Stimulated activated CD4-positive, alpha-beta T cell treated with anti-CD3 and anti-CD28 coated beads, Interleukin-12 subunit alpha, Interleukin-12 subunit beta, amount 100 ng/mL, for 24 hours (primary cell): ENCODE data around the gene MRPL2.

ENCODE experiments used
- DNase-seq, 2 experiments: peaks; one replicate each; pipeline ENCODE4 v3.0.0-alpha.2; 2020; ENCODE audit warnings: low read depth in 2 of 2

MRPL2 gene

GRCh38 chr6:43021270-43022047 lies 37.8 kb downstream of the MRPL2 start, which contains the start of gene RRP36:
RRP36 (plus strand) TSS chr6:43021623; CDS start chr6:43021655, 32 bp downstream.
- peak; percentile 62 to 69 for DNase-seq

- DNase-seq, result no peak
These were observed 38.4 kb downstream of the MRPL2 start for GRCh38 chr6:43020847-43021246.

DNA sequence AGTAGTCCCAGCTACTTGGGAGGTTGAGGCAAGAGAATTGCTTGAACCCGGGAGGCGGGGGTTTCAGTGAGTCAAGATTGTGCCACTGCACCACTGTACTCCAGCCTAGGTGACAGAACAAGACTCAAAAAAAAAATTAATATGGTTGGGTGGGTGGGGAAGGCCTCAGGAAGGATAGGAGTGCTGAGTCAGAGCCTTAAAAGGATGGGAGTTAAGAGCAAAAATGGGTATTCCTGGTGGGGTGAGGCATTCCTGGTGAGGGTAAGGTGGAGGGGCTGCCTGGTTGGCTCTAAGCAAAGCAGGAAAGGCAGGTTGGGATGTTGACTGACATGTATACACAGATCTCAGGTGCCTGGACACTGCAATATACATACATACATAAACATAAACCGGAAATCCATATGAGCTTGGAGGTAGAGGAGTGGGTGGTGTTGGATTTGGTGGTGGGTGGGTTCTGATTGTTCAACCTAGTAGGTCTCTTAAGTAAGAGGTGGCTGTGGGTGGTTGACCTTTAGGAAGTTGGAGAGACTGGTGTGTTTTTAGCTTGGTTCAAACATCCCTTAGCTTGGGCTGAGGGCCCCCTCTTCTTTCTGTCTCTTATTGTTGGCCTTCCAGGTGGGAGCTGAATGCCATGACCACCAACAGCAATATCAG lies 39.1 kb downstream of the MRPL2 start:
- DNase-seq, result no peak

GRCh38 chr6:43019152-43019551 lies 40.1 kb downstream of the MRPL2 start:
- no peak for DNase-seq

DNA sequence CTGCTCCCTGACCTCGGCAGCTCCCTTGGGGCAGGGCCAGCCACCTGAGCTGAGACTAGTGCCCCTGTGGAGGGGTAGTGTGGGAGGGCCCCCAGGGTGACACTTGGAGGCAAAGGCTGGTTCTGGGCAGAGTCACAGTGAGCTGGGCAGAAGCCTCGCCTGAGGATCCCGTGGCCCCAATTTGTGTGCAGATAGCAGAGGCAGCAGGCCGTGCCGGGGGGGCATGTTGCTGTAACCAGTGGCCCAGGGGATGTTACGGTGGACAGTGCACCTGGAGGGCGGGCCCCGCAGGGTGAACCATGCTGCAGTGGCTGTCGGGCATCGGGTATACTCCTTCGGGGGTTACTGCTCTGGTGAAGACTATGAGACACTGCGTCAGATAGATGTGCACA lies 42.3 kb downstream of the MRPL2 start:
- DNase-seq, result no peak

GRCh38 chr6:43016176-43016942 lies 42.9 kb downstream of the MRPL2 start:
- DNase-seq, result no peak

DNA sequence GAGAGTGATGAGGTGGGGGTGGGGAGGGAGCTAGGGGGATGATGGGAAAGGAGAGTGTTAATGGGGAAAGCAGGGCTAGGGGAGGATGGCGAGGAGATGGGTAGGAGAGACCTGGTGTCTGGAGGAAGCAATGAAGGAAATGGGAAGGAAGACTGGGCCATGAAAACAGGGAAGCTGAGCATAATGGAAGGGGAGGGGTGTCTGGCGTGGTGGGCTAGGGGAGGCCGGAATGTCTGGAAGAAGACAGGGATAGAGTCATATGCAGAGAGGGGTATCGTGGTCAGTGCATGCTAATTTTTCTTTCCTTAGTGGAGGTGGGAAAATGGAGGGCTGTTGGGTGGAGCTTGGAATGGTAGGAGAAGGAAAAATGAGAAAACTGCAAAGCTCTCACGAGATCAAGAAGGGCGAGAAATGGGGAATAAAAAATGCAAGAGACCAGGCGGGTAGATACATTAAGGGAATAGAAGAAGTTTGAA lies 44.8 kb downstream of the MRPL2 start:
- no peak for DNase-seq

- peak; percentile 96 to 99 for DNase-seq
These were observed 45.3 kb downstream of the MRPL2 start, which contains the start of the genes KLHDC3 and MEA1 for GRCh38 chr6:43013843-43014433. KLHDC3 (plus strand) TSS chr6:43014249; CDS start chr6:43017193, 2,944 bp downstream. MEA1 (minus strand) TSS chr6:43013946; CDS start chr6:43013813, 133 bp downstream.

DNA sequence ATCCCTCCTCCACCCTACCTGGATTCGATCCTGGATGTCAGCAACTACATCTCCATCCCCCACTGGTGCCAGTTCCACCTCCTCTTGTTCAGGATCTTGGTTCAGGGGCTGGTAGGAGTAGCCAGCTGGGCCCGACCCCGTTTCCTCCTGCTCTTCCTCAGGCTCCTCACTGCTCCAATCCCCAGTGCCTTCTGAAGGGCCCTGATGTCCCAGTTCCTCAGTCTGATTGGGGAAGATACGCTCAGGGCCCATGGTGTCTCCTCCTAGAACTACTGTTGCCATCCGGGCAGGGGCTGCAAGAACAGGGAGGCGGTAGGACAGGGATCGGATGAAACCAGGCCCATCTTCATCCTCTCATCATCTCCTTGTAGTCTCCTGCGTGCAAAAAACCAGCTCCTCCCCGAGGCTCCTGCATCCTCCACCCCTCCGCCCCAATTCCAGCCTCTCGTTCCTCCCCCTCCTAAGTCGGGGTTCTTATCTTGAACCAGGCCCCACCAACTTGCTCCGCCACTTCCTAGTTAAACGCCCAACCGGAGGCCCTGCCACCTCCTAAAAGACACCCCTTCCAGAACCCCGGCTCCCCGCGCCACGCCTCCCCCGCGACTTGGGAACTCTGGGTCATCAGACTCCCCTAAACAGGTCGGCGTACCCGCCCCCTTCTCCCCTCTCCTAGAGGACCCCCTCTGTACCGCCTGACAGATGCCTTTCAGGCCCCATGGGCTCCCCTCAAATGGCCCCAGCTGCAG lies 46.0 kb downstream of the MRPL2 start:
- DNase-seq, result no peak

DNA sequence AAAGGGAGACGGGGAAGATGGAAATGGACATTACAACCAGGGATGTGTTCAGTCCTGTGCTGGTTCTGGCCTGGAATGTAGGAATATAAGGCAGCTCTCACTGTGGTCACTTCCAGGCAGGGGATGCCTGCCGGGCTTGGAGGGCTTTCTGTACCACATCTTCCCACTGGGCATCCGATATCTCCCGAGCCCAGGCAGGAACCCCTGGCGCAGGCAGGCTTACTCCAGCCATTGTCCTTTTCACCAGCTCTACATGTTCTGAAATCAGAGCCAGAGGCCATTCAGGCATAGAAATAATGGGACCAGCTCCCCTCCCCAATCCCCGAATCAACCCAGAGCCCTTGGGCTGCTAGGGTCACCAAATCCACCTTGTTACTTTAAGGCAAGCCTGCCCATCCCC lies 46.9 kb downstream of the MRPL2 start:
- no peak for DNase-seq

DNA sequence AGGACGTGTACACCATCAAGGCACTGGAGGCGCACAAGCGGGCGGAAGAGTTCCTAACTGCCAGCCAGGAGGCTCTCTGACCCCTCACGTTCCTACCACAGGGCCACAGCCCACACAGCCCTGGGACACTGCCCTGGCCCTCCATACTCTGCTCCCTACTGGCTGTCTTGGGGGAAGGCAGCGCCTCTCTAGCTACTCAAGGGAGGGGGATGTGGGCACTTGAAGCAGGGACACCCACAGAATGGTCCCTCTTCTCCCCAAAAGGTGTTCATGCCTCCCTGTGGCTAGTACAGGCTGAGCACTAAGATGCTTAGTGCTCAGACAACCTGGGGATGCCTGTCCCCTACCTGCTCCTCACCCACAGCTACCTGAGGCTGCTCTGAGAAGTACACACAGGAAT lies 48.0 kb downstream of the MRPL2 start:
- DNase-seq, result no peak

DNA sequence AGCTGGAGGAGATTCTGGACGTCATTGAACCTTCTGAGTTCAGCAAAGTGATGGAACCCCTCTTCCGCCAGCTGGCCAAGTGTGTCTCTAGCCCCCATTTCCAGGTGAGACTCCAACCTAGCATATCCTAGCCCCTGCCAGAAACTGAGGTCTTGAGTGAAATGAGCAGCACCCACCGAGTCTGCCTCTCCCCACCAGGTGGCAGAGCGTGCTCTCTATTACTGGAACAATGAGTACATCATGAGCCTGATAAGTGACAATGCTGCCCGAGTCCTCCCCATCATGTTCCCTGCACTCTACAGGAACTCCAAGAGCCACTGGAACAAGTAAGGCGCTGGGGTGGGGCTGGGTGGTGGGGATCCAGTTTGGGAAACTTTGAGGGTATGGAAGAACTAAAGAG lies 50.1 kb downstream of the MRPL2 start:
- no peak for DNase-seq

DNA sequence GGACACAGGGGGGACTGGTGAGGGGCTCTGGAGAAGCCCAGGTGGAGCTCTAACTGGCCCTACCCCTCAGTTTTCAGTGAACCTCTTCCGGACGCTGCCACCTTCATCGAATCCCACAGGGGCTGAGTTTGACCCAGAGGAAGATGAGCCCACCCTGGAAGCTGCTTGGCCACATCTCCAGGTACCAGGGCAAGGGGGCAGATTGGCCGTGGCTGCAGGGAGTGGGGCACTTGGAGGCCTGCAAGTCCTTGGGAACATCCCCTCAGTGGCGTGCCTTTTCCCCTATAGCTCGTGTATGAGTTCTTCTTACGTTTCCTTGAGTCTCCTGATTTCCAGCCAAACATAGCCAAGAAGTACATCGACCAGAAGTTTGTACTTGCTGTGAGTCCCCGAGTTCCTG lies 52.1 kb downstream of the MRPL2 start:
- DNase-seq, result no peak

DNA sequence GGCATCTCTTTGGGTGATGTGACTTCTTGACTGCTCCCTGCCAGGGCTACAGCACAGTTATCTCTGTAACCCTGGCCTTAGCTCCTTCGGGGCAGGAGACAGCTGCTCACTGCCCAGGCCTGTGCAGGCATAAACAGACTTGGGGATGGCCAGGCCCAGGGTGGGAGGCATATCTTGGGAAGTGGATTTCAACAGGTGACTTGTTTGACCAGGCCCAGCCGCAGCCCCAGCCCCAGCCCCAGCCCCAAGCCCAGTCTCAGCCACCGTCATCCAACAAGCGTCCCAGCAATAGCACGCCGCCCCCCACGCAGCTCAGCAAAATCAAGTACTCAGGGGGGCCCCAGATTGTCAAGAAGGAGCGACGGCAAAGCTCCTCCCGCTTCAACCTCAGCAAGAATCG lies 53.0 kb downstream of the MRPL2 start:
- DNase-seq, result no peak

DNA sequence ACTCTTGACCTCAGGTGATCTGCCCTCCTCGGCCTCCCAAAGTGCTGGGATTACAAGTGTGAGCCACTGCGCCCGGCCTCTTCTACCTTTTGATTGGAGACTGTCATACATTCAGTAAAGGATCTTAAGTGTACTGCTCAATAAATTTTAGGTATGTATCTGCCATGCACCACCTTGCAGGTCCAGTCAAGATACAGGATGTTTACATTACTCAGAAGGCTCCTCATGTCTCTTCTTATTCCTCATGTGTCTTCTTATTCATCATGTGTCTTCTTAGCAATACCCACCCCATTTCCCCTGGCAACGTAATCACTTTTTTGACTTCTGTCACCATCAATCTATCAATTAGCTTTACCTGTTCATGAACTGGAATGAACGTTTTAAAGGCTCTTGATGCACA lies 53.4 kb downstream of the MRPL2 start:
- no peak for DNase-seq
